ENCODE data around the gene OR8G1. TPM values are rescaled to one million over a fixed set of nuclear protein-coding genes. Genes with fewer than 3 reads are reported as not detected.
A peak's percentile ranks its signal among the peaks of the same experiment; 100 is the strongest.

The OR8G1 gene
- total and polyA plus RNA-seq, 9 of the 15 experiments (the other 6 are each of a cell fraction or from before 2014, with no cell fraction given) = 0.03 to 1.4 (median 0.51) TPM; not detected in 1

DNA sequence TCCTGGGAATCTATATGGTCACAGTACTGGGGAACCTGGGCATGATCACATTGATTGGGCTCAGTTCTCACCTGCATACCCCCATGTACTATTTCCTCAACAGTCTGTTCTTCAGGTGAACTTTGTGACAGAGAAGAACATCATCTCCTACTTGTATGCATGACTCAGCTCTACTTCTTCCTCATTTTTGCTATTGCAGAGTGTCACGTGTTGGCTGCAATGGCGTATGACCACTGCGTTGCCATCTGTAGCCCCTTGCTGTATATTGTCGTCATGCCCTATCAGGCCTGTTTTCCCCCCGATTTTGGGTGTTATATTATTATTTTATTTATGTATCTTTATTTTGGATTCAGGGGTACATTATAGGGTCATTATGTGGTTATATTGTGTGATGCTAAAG lies 2.4 kb upstream of the OR8G1 start (continued):
- peak; percentile 10 for TF ChIP-seq MEIS2 (IDR thresholded peaks at IDR 0.05; ENCODE audit: partially characterized antibody)
- TF ChIP-seq PCBP1 (IDR thresholded peaks at IDR 0.05; ENCODE audit: low read depth, low read length, poor library complexity, severe bottlenecking) = no peak
- TF ChIP-seq SIRT6 (IDR thresholded peaks at IDR 0.05; ENCODE audit: low read depth, low read length) = no peak
- TF ChIP-seq NFYB (IDR thresholded peaks at IDR 0.05; ENCODE audit: extremely low read depth, insufficient read length) = no peak
- peak; percentile 61; the same call in 1 of the 2 replicates for TF ChIP-seq ZNF644 (tag; IDR thresholded peaks at IDR 0.05; ENCODE audit: low read depth)
- no peak for TF ChIP-seq ZNF586 (CRISPR knock-in tag; conservative IDR thresholded peaks at IDR 0.05)
- no peak for TF ChIP-seq TAF9B (IDR thresholded peaks at IDR 0.05; ENCODE audit: partially characterized antibody)
- no peak for TF ChIP-seq WHSC1 (IDR thresholded peaks at IDR 0.05; ENCODE audit: low read length)
- TF ChIP-seq BRF1 (IDR thresholded peaks at IDR 0.05; ENCODE audit: borderline replicate concordance, extremely low read depth, insufficient read length) = no peak
- no peak for TF ChIP-seq CBFA2T2 (conservative IDR thresholded peaks at IDR 0.05)
- 0 out of 2 replicates have a peak, but pooled peaks have one; percentile 16 for TF ChIP-seq PTRF (tag; IDR thresholded peaks at IDR 0.05)
- TF ChIP-seq CHAMP1 (IDR thresholded peaks at IDR 0.05) = peak; percentile 32; the same call in 1 of the 2 replicates
- TF ChIP-seq ZNF764 (CRISPR knock-in tag; IDR thresholded peaks at IDR 0.05; ENCODE audit: low read depth) = no peak
- no peak for TF ChIP-seq IRF1 (CRISPR knock-in tag; IDR thresholded peaks at IDR 0.05; ENCODE audit: borderline replicate concordance)
- no peak for TF ChIP-seq U2AF1 (optimal IDR thresholded peaks at IDR 0.05; ENCODE audit: low read depth, low read length)
- TF ChIP-seq XRCC4 (IDR thresholded peaks at IDR 0.05; ENCODE audit: extremely low read depth, insufficient read depth, insufficient read length) = no peak
- TF ChIP-seq CBX8 (IDR thresholded peaks at IDR 0.05; ENCODE audit: borderline replicate concordance, extremely low read depth, low read depth, low read length, poor library complexity, severe bottlenecking) = no peak
- TF ChIP-seq HMGXB4 (CRISPR knock-in tag; IDR thresholded peaks at IDR 0.05) = no peak
- no peak for TF ChIP-seq NFXL1 (CRISPR knock-in tag; IDR thresholded peaks at IDR 0.05)
- TF ChIP-seq ZHX1 (conservative IDR thresholded peaks at IDR 0.05; ENCODE audit: low read length) = no peak
- no peak for TF ChIP-seq HLTF (IDR thresholded peaks at IDR 0.05)

Measured in K562 (cell line).